IPS DF 19.7 (cell line): ENCODE results near the gene GCSAM.
A peak's percentile ranks its signal among the peaks of the same experiment; 100 is the strongest.

ENCODE experiments used
- DNase-seq: peaks from one replicate; pipeline ENCODE4 v3.0.0-alpha.2; 2013; ENCODE audit warnings: low read depth, low spot score

Gene GCSAM

GRCh38 chr3:112129925-112130637 lies 3.0 kb downstream of the GCSAM start:
- DNase-seq: no peak

- peak; percentile 48 for DNase-seq
Observed at GRCh38 chr3:112128843-112129727, 4.0 kb downstream of the GCSAM start.

- no peak for DNase-seq
Observed at GRCh38 chr3:112127522-112128494, 5.2 kb downstream of the GCSAM start.

GRCh38 chr3:112126511-112126911 lies 6.5 kb downstream of the GCSAM start:
- peak; percentile 54 for DNase-seq

- DNase-seq: no peak
Observed at GRCh38 chr3:112124907-112125607, 8.0 kb downstream of the GCSAM start.

GRCh38 chr3:112123548-112123947 lies 9.5 kb downstream of the GCSAM start:
- no peak for DNase-seq

- no peak for DNase-seq
Observed at GRCh38 chr3:112122870-112123269, 10.2 kb downstream of the GCSAM start.

GRCh38 chr3:112121577-112122547 lies 11.2 kb downstream of the GCSAM start:
- DNase-seq: no peak

GRCh38 chr3:112119962-112120836 lies 12.8 kb downstream of the GCSAM start:
- DNase-seq: no peak

GRCh38 chr3:112117841-112118571 lies 15.0 kb downstream of the GCSAM start:
- DNase-seq: no peak

- no peak for DNase-seq
Observed at GRCh38 chr3:112117415-112117814, 15.6 kb downstream of the GCSAM start.

GRCh38 chr3:112116748-112117186 lies 16.3 kb downstream of the GCSAM start:
- no peak for DNase-seq

GRCh38 chr3:112115806-112116383 lies 17.2 kb downstream of the GCSAM start:
- DNase-seq: no peak

- DNase-seq: no peak
Observed at GRCh38 chr3:112115161-112115739, 17.8 kb downstream of the GCSAM start.

- DNase-seq: no peak
Observed at GRCh38 chr3:112114576-112115160, 18.4 kb downstream of the GCSAM start.

- no peak for DNase-seq
Observed at GRCh38 chr3:112111785-112112402, 21.2 kb downstream of the GCSAM start.

GRCh38 chr3:112109322-112109721 lies 23.7 kb downstream of the GCSAM start:
- DNase-seq: no peak
